HepG2 (cell line): ENCODE data around the gene SGF29. TPM values are rescaled to one million over a fixed set of nuclear protein-coding genes. Genes with fewer than 3 reads are reported as not detected.

Source experiments
- ATF2 ChIP-seq: sonication (generic); formaldehyde crosslinking; IDR thresholded peaks from 2 replicates; pipeline ENCODE4 v1.4.0; 2020; ENCODE audit warnings: missing genetic modification reagents
- ATF5 ChIP-seq: sonication (generic); formaldehyde crosslinking; IDR thresholded peaks from 2 replicates; pipeline ENCODE4 v1.4.0; 2020; ENCODE audit warnings: mild to moderate bottlenecking, low read depth, missing genetic modification reagents
- CBX5 ChIP-seq: sonication (generic); formaldehyde crosslinking; IDR thresholded peaks from 2 replicates; pipeline ENCODE4 v1.4.0; 2020; ENCODE audit warnings: missing genetic modification reagents, borderline replicate concordance
- DMTF1 ChIP-seq: sonication (generic); formaldehyde crosslinking; IDR thresholded peaks from 2 replicates; pipeline ENCODE4 v1.4.0; 2020; ENCODE audit warnings: mild to moderate bottlenecking, missing genetic modification reagents
- GTF3A ChIP-seq: sonication (generic); formaldehyde crosslinking; conservative IDR thresholded peaks from 2 replicates; pipeline ENCODE4 v1.4.0; 2020; ENCODE audit warnings: mild to moderate bottlenecking, missing genetic modification reagents
- MEIS1 ChIP-seq: sonication (generic); formaldehyde crosslinking; IDR thresholded peaks from 2 replicates; pipeline ENCODE4 v1.9.0; 2021; ENCODE audit warnings: mild to moderate bottlenecking, missing genetic modification reagents, moderate library complexity, borderline replicate concordance
- MNT ChIP-seq: fragments of 450-650 bp; IDR thresholded peaks from 2 replicates; pipeline ENCODE4 v1.6.1; 2016
- MTA3 ChIP-seq: sonication (generic); formaldehyde crosslinking; IDR thresholded peaks from 2 replicates; pipeline ENCODE4 v1.4.0; 2020; ENCODE audit warnings: missing genetic modification reagents
- NCOA2 ChIP-seq: sonication (generic); formaldehyde crosslinking; IDR thresholded peaks from 2 replicates; pipeline ENCODE4 v1.8.0; 2022; ENCODE audit warnings: inconsistent platforms
- PAX8 ChIP-seq: sonication (generic); formaldehyde crosslinking; IDR thresholded peaks from 2 replicates; pipeline ENCODE4 v1.8.0; 2022; ENCODE audit warnings: mild to moderate bottlenecking, missing genetic modification reagents, borderline replicate concordance
- PHF21A ChIP-seq: sonication (generic); formaldehyde crosslinking; IDR thresholded peaks from 2 replicates; pipeline ENCODE4 v1.5.0; 2020; ENCODE audit warnings: mild to moderate bottlenecking, missing genetic modification reagents
- PITX1 ChIP-seq: sonication (generic); formaldehyde crosslinking; IDR thresholded peaks from 2 replicates; pipeline ENCODE4 v1.5.1; 2020; ENCODE audit warnings: mild to moderate bottlenecking, missing genetic modification reagents
- RNF219 ChIP-seq: sonication (generic); formaldehyde crosslinking; IDR thresholded peaks from 2 replicates; pipeline ENCODE4 v1.5.0; 2020; ENCODE audit warnings: mild to moderate bottlenecking, missing genetic modification reagents
- TCF7 ChIP-seq: sonication (generic); IDR thresholded peaks from 2 replicates; pipeline ENCODE4 v1.6.1; 2016; ENCODE audit warnings: antibody characterized with exemption, low read depth
- TMF1 ChIP-seq: sonication (generic); formaldehyde crosslinking; IDR thresholded peaks from 2 replicates; pipeline ENCODE4 v1.8.1; 2022; ENCODE audit warnings: low read depth, missing genetic modification reagents
- ZBTB33 ChIP-seq: sonication (generic); formaldehyde crosslinking; IDR thresholded peaks from 2 replicates; pipeline ENCODE4 v1.4.0; 2020; ENCODE audit warnings: missing genetic modification reagents
- ZNF382 ChIP-seq: sonication (generic); formaldehyde crosslinking; IDR thresholded peaks from 2 replicates; pipeline ENCODE4 v1.5.0; 2020; ENCODE audit warnings: missing genetic modification reagents, mild to moderate bottlenecking, borderline replicate concordance
- ZNF552 ChIP-seq: sonication (generic); formaldehyde crosslinking; IDR thresholded peaks from 2 replicates; pipeline ENCODE4 v1.9.0; 2022; ENCODE audit warnings: missing genetic modification reagents, mild to moderate bottlenecking, borderline replicate concordance
- polyA plus RNA-seq, 8 experiments: library from polyadenylated mRNA; depleted of rRNA in 3 of 8; stranded (reverse) in 7 of 8; unstranded in 1 of 8; fragments of >200 nt; fragmentation: Illumina TruSeq in 4 of 8; extraction: Trizol in 4 of 8; gene quantifications; 2 replicates each; pipeline versions ENCODE4 v1.2.1 to v1.2.3, GENCODE V29; 2011 to 2016; ENCODE audit warnings: low read depth in 4 of 8, missing spikeins in 1 of 8, mixed read lengths in 1 of 8; ENCODE audit not compliant: insufficient read depth in 1 of 8
- total RNA-seq, 5 experiments: library from RNA; depleted of rRNA; stranded (reverse); fragments of >200 nt; fragmentation: Illumina TruSeq; extraction: Trizol; gene quantifications; 2 replicates each; pipeline ENCODE4 v1.2.3, GENCODE V29; 2016; ENCODE audit warnings: low read depth in 1 of 5

SGF29 gene
- total and polyA plus RNA-seq, 2 of the 13 experiments (the other 11 are each of a cell fraction or from before 2014, with no cell fraction given): 5.0 to 29.4 TPM

GRCh38 chr16:28609631-28610594, 56.2 kb downstream of the SGF29 start, which contains the start of gene SULT1A1 (continued):
- TF ChIP-seq ATF5: no peak
- TF ChIP-seq PITX1 (CRISPR knock-in tag): peak; percentile 74; the same call in 1 of the 2 replicates
- no peak for TF ChIP-seq TCF7
- no peak for TF ChIP-seq GTF3A
- TF ChIP-seq NCOA2 (CRISPR knock-in tag): 0 out of 2 replicates have a peak, but pooled peaks have one; percentile 26
- TF ChIP-seq PAX8 (CRISPR knock-in tag): no peak
- peak; percentile 65; the same call in 1 of the 2 replicates for TF ChIP-seq PHF21A (CRISPR knock-in tag)
- no peak for TF ChIP-seq TMF1
- no peak; the same call in 1 of the 2 replicates for TF ChIP-seq DMTF1 (CRISPR knock-in tag)
- TF ChIP-seq MTA3 (CRISPR knock-in tag): peak; percentile 77; the same call in 1 of the 2 replicates
- TF ChIP-seq MNT: no peak
- TF ChIP-seq CBX5 (CRISPR knock-in tag): peak; percentile 58
- TF ChIP-seq ZBTB33 (CRISPR knock-in tag): no peak
- TF ChIP-seq RNF219 (CRISPR knock-in tag): no peak
- TF ChIP-seq ZNF382: no peak
- TF ChIP-seq MEIS1 (CRISPR knock-in tag): peak; percentile 63
- no peak for TF ChIP-seq ATF2 (CRISPR knock-in tag)
- TF ChIP-seq ZNF552: no peak
